Measurements from ENCODE around the gene TOMM34.

DNA sequence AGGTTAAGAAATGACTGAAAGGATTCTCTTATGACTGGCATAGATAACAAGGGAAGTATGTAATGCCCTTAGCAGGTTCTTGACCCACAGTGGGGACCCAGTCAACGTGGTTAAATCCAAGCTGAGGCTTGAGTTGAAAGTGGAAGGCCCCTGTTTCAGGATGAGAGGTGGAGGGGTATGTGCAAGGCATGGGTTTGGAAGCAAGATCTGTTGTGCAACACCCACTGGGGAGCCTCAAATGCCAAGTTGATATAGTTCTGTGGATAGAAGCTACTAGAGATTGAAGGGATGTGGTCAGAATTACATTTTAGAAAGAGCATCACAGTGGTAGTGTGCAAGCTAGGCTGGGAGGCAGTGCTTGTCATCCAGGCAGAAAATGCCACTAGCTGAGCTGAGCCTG, 45.3 kb downstream of the TOMM34 start:
- TF ChIP-seq, protein P1, sequence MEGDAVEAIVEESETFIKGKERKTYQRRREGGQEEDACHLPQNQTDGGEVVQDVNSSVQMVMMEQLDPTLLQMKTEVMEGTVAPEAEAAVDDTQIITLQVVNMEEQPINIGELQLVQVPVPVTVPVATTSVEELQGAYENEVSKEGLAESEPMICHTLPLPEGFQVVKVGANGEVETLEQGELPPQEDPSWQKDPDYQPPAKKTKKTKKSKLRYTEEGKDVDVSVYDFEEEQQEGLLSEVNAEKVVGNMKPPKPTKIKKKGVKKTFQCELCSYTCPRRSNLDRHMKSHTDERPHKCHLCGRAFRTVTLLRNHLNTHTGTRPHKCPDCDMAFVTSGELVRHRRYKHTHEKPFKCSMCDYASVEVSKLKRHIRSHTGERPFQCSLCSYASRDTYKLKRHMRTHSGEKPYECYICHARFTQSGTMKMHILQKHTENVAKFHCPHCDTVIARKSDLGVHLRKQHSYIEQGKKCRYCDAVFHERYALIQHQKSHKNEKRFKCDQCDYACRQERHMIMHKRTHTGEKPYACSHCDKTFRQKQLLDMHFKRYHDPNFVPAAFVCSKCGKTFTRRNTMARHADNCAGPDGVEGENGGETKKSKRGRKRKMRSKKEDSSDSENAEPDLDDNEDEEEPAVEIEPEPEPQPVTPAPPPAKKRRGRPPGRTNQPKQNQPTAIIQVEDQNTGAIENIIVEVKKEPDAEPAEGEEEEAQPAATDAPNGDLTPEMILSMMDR (conservative IDR thresholded peaks at IDR 0.05; ENCODE audit: low read length) = no peak
- TF ChIP-seq EZH2phosphoT487 (IDR thresholded peaks at IDR 0.05; ENCODE audit: borderline replicate concordance) = no peak

All from Loucy (cell line).